CD14-positive monocyte (primary cell): ENCODE measurements around the gene EDEM1. TPM values are rescaled to one million over a fixed set of nuclear protein-coding genes. Genes with fewer than 3 reads are reported as not detected.

Source experiments
- DNase-seq, 3 donors: peaks; one replicate each; pipeline ENCODE4 v3.0.0-alpha.2; 2011 to 2022
- H2AFZ ChIP-seq: 2 replicates; pipeline ENCODE4 v1.6.0; 2012; ENCODE audit warnings: mild to moderate bottlenecking, low read depth, low read length, inconsistent platforms; ENCODE audit not compliant: insufficient read depth, poor library complexity, severe bottlenecking
- H3K27ac ChIP-seq, 2 donors: 1 replicate in 1 of 2; 2 replicates in 1 of 2; pipeline ENCODE4 v1.5.1; 2012 to 2013; ENCODE audit warnings: low read length in 2 of 2, control low read depth in 1 of 2, inconsistent platforms in 1 of 2, low read depth in 1 of 2, mild to moderate bottlenecking in 1 of 2
- H3K27me3 ChIP-seq, 2 donors: one replicate each; pipeline versions ENCODE4 v1.6.0 to v1.6.1; 2011 to 2013; ENCODE audit warnings: low read length in 2 of 2; ENCODE audit not compliant: control insufficient read depth in 2 of 2, insufficient read depth in 2 of 2
- H3K36me3 ChIP-seq, 2 donors: replicated peaks in 1 of 2; 1 replicate in 1 of 2; 2 replicates in 1 of 2; pipeline versions ENCODE4 v1.5.1 to v1.6.1; 2012 to 2013; ENCODE audit warnings: low read length in 2 of 2, control low read depth in 1 of 2, inconsistent platforms in 1 of 2, mild to moderate bottlenecking in 1 of 2; ENCODE audit not compliant: insufficient read depth in 2 of 2, control insufficient read depth in 1 of 2
- H3K4me1 ChIP-seq, 2 donors: 1 replicate in 1 of 2; 2 replicates in 1 of 2; pipeline versions ENCODE4 v1.5.1 to v1.6.1; 2012 to 2013; ENCODE audit warnings: low read length in 2 of 2, control low read depth in 1 of 2, inconsistent platforms in 1 of 2, mild to moderate bottlenecking in 1 of 2, moderate library complexity in 1 of 2; ENCODE audit not compliant: insufficient read depth in 2 of 2, control insufficient read depth in 1 of 2
- H3K4me2 ChIP-seq: replicated peaks from 2 replicates; pipeline ENCODE3; 2012; ENCODE audit warnings: low read length, moderate library complexity, mild to moderate bottlenecking; ENCODE audit not compliant: poor library complexity, severe bottlenecking; ENCODE audit errors: extremely low read depth
- H3K4me3 ChIP-seq, 3 experiments: fragments of 200-600 bp in 1 of 3; sonication (generic) in 1 of 3; replicated peaks in 1 of 3; 1 replicate in 2 of 3; 2 replicates in 1 of 3; pipeline ENCODE4 v1.5.1; 2011 to 2013; ENCODE audit warnings: low read length in 3 of 3, mild to moderate bottlenecking in 3 of 3, control low read depth in 2 of 3, low read depth in 2 of 3, inconsistent platforms in 1 of 3, moderate library complexity in 1 of 3
- H3K79me2 ChIP-seq: 2 replicates; pipeline ENCODE4 v1.6.0; 2012; ENCODE audit warnings: mild to moderate bottlenecking, control low read depth, inconsistent platforms, low read length, moderate library complexity; ENCODE audit not compliant: insufficient read depth
- H3K9ac ChIP-seq: 2 replicates; pipeline ENCODE4 v1.6.0; 2017; ENCODE audit warnings: low read length, mild to moderate bottlenecking; ENCODE audit not compliant: insufficient read depth, poor library complexity, severe bottlenecking
- H3K9me3 ChIP-seq, 2 donors: replicated peaks in 1 of 2; 1 replicate in 1 of 2; 2 replicates in 1 of 2; pipeline versions ENCODE4 v1.5.1 to v1.6.1; 2012 to 2013; ENCODE audit warnings: low read length in 2 of 2, control low read depth in 1 of 2; ENCODE audit not compliant: control insufficient read depth in 1 of 2, insufficient read depth in 1 of 2
- H4K20me1 ChIP-seq: 2 replicates; pipeline ENCODE4 v1.6.0; 2012; ENCODE audit warnings: mild to moderate bottlenecking, low read length, control low read depth, moderate library complexity; ENCODE audit not compliant: insufficient read depth
- H3K27ac Mint-ChIP-seq, 7 donors: one replicate each; pipeline ENCODE4 v1.8.0; 2020; ENCODE audit warnings: mild to moderate bottlenecking in 7 of 7, mixed read lengths in 7 of 7, moderate library complexity in 6 of 7, inconsistent platforms in 2 of 7
- H3K27me3 Mint-ChIP-seq, 3 donors: one replicate each; pipeline ENCODE4 v1.8.0; 2021 to 2022; ENCODE audit warnings: low read depth in 3 of 3, mild to moderate bottlenecking in 3 of 3, mixed read lengths in 3 of 3, moderate library complexity in 3 of 3, inconsistent platforms in 1 of 3
- H3K36me3 Mint-ChIP-seq, 2 donors: one replicate each; pipeline ENCODE4 v1.8.0; 2020; ENCODE audit warnings: mixed read lengths in 2 of 2, inconsistent platforms in 1 of 2, mild to moderate bottlenecking in 1 of 2
- H3K4me1 Mint-ChIP-seq: one replicate; pipeline ENCODE4 v1.8.0; 2020; ENCODE audit warnings: mild to moderate bottlenecking, mixed read lengths
- H3K4me3 Mint-ChIP-seq, 2 donors: one replicate each; pipeline ENCODE4 v1.8.0; 2020; ENCODE audit warnings: mild to moderate bottlenecking in 2 of 2, mixed read lengths in 2 of 2, moderate library complexity in 1 of 2
- H3K9me3 Mint-ChIP-seq, 7 donors: one replicate each; pipeline ENCODE4 v1.8.0; 2020 to 2022; ENCODE audit warnings: mixed read lengths in 7 of 7, mild to moderate bottlenecking in 6 of 7, moderate library complexity in 6 of 7, inconsistent platforms in 2 of 7
- CTCF ChIP-seq: fragments of 200-600 bp; IDR thresholded peaks from one replicate; pipeline ENCODE4 v1.8.0; 2022; ENCODE audit warnings: antibody characterized with exemption, mild to moderate bottlenecking
- WGBS: methylation state at CpG from one replicate; pipeline ENCODE4 v1.1.5; 2013; ENCODE audit warnings: missing lambda C conversion rate; ENCODE audit not compliant: insufficient coverage; 5-methylcytosine and 5-hydroxymethylcytosine counted together
- intact Hi-C, 2 donors: fragments of 100-400 bp; cut with micrococcal nuclease; formaldehyde crosslinking; loops; one replicate each; pipeline versions ENCODE4 v1.15.0 to v1.15.1; 2023
- polyA plus RNA-seq, 3 donors: library from polyadenylated mRNA; depleted of rRNA in 1 of 3; unstranded in 2 of 3; stranded (reverse) in 1 of 3; fragments of 300-500 nt in 2 of 3; fragments of >200 nt in 1 of 3; fragmentation: Illumina TruSeq in 2 of 3; gene quantifications; 1 replicate in 2 of 3; 2 replicates in 1 of 3; pipeline ENCODE4 v1.2.3, GENCODE V29; 2012 to 2021

EDEM1 gene
- polyA plus RNA-seq, 3 donors: 17.5 to 31.7 (median 23.7) TPM

- no peaks in the 10 kb centered on the region for H3K9me3 ChIP-seq
- no peak overlapping the region for H3K27ac ChIP-seq
- intact Hi-C loops: no loop called here
- no peak overlapping the region for H2AFZ ChIP-seq
- no peaks in the 10 kb centered on the region for H3K36me3 ChIP-seq
- H3K4me2 ChIP-seq: no peak overlapping the region
- no peak overlapping the region for H3K4me3 Mint-ChIP-seq
- no peaks in the 10 kb centered on the region for H3K79me2 ChIP-seq
- H4K20me1 ChIP-seq: no peaks in the 10 kb centered on the region
- H3K27ac Mint-ChIP-seq: no peak overlapping the region
- no peak for TF ChIP-seq CTCF
- H3K9ac ChIP-seq: no peak overlapping the region
- H3K36me3 Mint-ChIP-seq: no peaks in the 10 kb centered on the region
- H3K4me1 ChIP-seq: no peaks in the 10 kb centered on the region
- H3K4me3 ChIP-seq: no peak overlapping the region
- peaks cover 10% of the 10 kb centered on the region for H3K4me1 Mint-ChIP-seq
- no peak for DNase-seq
- no peaks in the 10 kb centered on the region for H3K27me3 ChIP-seq
- H3K27me3 Mint-ChIP-seq: peaks cover 0 to 2% (median 0%) of the 10 kb centered on the region in 3 donors
- peaks cover 0 to 4% (median 0%) of the 10 kb centered on the region in 7 donors for H3K9me3 Mint-ChIP-seq
- WGBS: no CpG with 5 or more reads among the region's 9 CpGs
Measured at GRCh38 chr3:5250467-5251195, 63.1 kb downstream of the EDEM1 start.

GRCh38 chr3:5251196-5251583 is 63.7 kb downstream of the EDEM1 start:
- DNase-seq: no peak
- Histone ChIP-seq H3K4me1 (no peaks in the 10 kb centered on the region), H4K20me1 (no peaks in the 10 kb centered on the region), H3K4me3 (no peak overlapping the region), H2AFZ (no peak overlapping the region), H3K27ac (no peak overlapping the region), H3K79me2 (no peaks in the 10 kb centered on the region), H3K27me3 (no peaks in the 10 kb centered on the region), H3K9me3 (no peaks in the 10 kb centered on the region), H3K4me2 (no peak overlapping the region), H3K36me3 (no peaks in the 10 kb centered on the region), H3K9ac (no peak overlapping the region)
- no peak overlapping the region for H3K27ac Mint-ChIP-seq
- no peak for TF ChIP-seq CTCF
- H3K4me3 Mint-ChIP-seq: no peak overlapping the region
- H3K9me3 Mint-ChIP-seq: peaks cover 0 to 4% (median 0%) of the 10 kb centered on the region in 7 donors
- intact Hi-C loops: no loop called here
- H3K4me1 Mint-ChIP-seq: peaks cover 13% of the 10 kb centered on the region
- no peaks in the 10 kb centered on the region for H3K36me3 Mint-ChIP-seq
- H3K27me3 Mint-ChIP-seq: peaks cover 0 to 2% (median 0%) of the 10 kb centered on the region in 3 donors
- 86% methylated on average over 5 of the region's 6 CpGs for WGBS
